Heart right ventricle (tissue), 16 donors: ENCODE measurements around the gene PCDHGC3. TPM values are rescaled to one million over a fixed set of nuclear protein-coding genes. Genes with fewer than 3 reads are reported as not detected.

Experiments
- ATAC-seq, 8 donors: fragments of 200-7000 bp; cut with Tn5 transposase; one replicate each; pipeline ENCODE4 v1.9.1; 2020; ENCODE audit warnings: mild to moderate bottlenecking in 8 of 8, moderate library complexity in 8 of 8, moderate number of reproducible peaks in 1 of 8
- DNase-seq, 2 donors: peaks; one replicate each; pipeline ENCODE4 v3.0.0-alpha.2; 2020
- H3K27ac ChIP-seq, 10 donors: fragments of 200-600 bp; sonication (generic) in 2 of 10; one replicate each; pipeline versions ENCODE4 v1.5.0 to v1.8.0; 2020 to 2022; ENCODE audit warnings: mild to moderate bottlenecking in 3 of 10
- H3K27me3 ChIP-seq, 7 donors: fragments of 200-600 bp; one replicate each; pipeline ENCODE4 v1.8.0; 2021 to 2022; ENCODE audit warnings: mild to moderate bottlenecking in 2 of 7
- H3K36me3 ChIP-seq, 9 donors: fragments of 200-600 bp; sonication (generic) in 1 of 9; one replicate each; pipeline versions ENCODE4 v1.5.0 to v1.8.0; 2020 to 2022; ENCODE audit warnings: mild to moderate bottlenecking in 2 of 9
- H3K4me1 ChIP-seq, 9 donors: fragments of 200-600 bp; sonication (generic) in 1 of 9; one replicate each; pipeline versions ENCODE4 v1.5.0 to v1.8.0; 2020 to 2022; ENCODE audit warnings: mild to moderate bottlenecking in 4 of 9
- H3K4me3 ChIP-seq, 10 donors: fragments of 200-600 bp; sonication (generic) in 2 of 10; one replicate each; pipeline versions ENCODE4 v1.5.0 to v1.8.0; 2020 to 2022; ENCODE audit warnings: mild to moderate bottlenecking in 7 of 10, moderate library complexity in 2 of 10
- H3K9me3 ChIP-seq, 11 donors: fragments of 200-600 bp in 10 of 11; sonication (generic) in 2 of 11; one replicate each; pipeline versions ENCODE4 v1.5.0 to v1.8.0; 2013 to 2022; ENCODE audit warnings: mild to moderate bottlenecking in 2 of 11, control low read depth in 1 of 11, moderate library complexity in 1 of 11
- WGBS, 2 donors: extraction: QIAGEN DNeasy Blood & Tissue Kit; methylation state at CpG; one replicate each; pipeline ENCODE4 v1.1.7; 2013; ENCODE audit warnings: inconsistent platforms in 1 of 2; 5-methylcytosine and 5-hydroxymethylcytosine counted together
- intact Hi-C, 10 donors: fragments of 100-400 bp; cut with DNase I; formaldehyde crosslinking; loops; one replicate each; pipeline versions ENCODE4 v1.11.1 to v1.14.2; 2022
- polyA plus RNA-seq, 2 donors: library from polyadenylated mRNA; stranded (reverse); fragments of 200-250 nt; gene quantifications; one replicate each; pipeline ENCODE4 v1.2.3, GENCODE V29; 2013
- total RNA-seq, 10 donors: library from RNA; stranded (reverse); fragmentation: NEBNext Ultra II Directional in 3 of 10; extraction: Animal tissue kit (Norgen Biotek cat#: 25700) in 3 of 10; gene quantifications; one replicate each; pipeline versions ENCODE4 v1.2.1 to v1.2.4, GENCODE V29; 2021 to 2023
- TF ChIP-seq, protein P1 (sequence below), 9 donors: fragments of 200-600 bp; sonication (generic) in 2 of 9; IDR thresholded peaks; one replicate each; pipeline versions ENCODE4 v1.5.0 to v1.8.0; 2021 to 2022; ENCODE audit warnings: antibody characterized with exemption in 9 of 9, mild to moderate bottlenecking in 5 of 9, moderate library complexity in 1 of 9
- donor health status: Arrhythmogenic right ventricular cardiomyopathy.
- donor health status: ischemic (EF 13 %, LVEDD 7.1; RV severe dilation, severe dysfunction).
- donor health status: healthy with polysubstance abuse.
- donor health status: DM: no; HTN: yes; CAD: no.
- donor health status: DM: no; HTN: no; CAD: no.
- donor health status: ischemic (EF 25% LVEDD 6.9; RV normal size, moderate dysfunction).
- donor health status: ischemic (EF 25% LVEDD 5.7; RV mildly dilated, moderate dysfunction).
- donor health status: healthy.
- donor health status: DM: yes; HTN: yes; CAD: no.
- donor health status: Ischemic cardiomyopathy.
- donor health status: ischemic (EF 35%, LVEDD 5.7; RV mildly dilated, moderate dysfunction).
- donor health status: nonischemic (EF 11% LVEDD 7.7; RV severe dilation, severe dysfunction).
- donor health status: DM: yes; HTN: yes; CAD: no.
- donor health status: PGD.
- donor health status: ischemic (EF 29% LVEDD 5.4; RV normal size, mild dysfunction).
- donor health status: nonischemic (EF 23%, LVEDD 6.1; RV moderate dilation, normal function).

PCDHGC3 gene
- total and polyA plus RNA-seq, 12 donors: 12.8 to 48.6 (median 16.0) TPM

DNA sequence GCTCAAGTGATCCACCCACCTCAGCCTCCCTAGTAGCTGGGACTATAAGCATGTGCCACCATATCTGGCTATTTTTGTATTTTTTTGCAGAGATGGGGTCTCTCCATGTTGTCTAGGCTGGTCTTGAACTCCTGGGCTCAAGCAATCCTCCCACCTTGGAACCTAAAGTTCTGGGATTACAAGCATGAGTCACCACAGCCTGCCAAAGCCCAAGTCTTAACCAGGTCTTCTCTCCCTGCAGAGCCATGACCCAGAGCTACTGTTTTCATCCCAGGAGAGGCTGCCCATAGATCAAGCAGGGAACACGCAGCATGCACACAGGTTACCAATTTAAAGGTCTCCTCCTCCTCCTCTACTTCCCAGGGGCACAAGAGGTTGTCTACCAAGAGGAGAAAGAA lies 42.9 kb downstream of the PCDHGC3 start:
- TF ChIP-seq, protein P1, sequence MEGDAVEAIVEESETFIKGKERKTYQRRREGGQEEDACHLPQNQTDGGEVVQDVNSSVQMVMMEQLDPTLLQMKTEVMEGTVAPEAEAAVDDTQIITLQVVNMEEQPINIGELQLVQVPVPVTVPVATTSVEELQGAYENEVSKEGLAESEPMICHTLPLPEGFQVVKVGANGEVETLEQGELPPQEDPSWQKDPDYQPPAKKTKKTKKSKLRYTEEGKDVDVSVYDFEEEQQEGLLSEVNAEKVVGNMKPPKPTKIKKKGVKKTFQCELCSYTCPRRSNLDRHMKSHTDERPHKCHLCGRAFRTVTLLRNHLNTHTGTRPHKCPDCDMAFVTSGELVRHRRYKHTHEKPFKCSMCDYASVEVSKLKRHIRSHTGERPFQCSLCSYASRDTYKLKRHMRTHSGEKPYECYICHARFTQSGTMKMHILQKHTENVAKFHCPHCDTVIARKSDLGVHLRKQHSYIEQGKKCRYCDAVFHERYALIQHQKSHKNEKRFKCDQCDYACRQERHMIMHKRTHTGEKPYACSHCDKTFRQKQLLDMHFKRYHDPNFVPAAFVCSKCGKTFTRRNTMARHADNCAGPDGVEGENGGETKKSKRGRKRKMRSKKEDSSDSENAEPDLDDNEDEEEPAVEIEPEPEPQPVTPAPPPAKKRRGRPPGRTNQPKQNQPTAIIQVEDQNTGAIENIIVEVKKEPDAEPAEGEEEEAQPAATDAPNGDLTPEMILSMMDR (IDR thresholded peaks at IDR 0.05): no peak
- H3K9me3 ChIP-seq: no peaks in the 10 kb centered on the region
- intact Hi-C loops: no loop called here
- H3K36me3 ChIP-seq: peaks cover 0 to 75% (median 9%) of the 10 kb centered on the region in 9 donors
- DNase-seq: no peak
- H3K27ac ChIP-seq: peak overlapping the region in 4 of 10 donors; percentile 33 to 95 (median 88)
- WGBS, 2 donors: 100% methylated on average over 1 of the region's 1 CpG
- peaks cover 23 to 88% (median 72%) of the 10 kb centered on the region in 9 donors for H3K4me1 ChIP-seq
- no peak for ATAC-seq
- no peak overlapping the region for H3K4me3 ChIP-seq
- no peaks in the 10 kb centered on the region for H3K27me3 ChIP-seq

DNA sequence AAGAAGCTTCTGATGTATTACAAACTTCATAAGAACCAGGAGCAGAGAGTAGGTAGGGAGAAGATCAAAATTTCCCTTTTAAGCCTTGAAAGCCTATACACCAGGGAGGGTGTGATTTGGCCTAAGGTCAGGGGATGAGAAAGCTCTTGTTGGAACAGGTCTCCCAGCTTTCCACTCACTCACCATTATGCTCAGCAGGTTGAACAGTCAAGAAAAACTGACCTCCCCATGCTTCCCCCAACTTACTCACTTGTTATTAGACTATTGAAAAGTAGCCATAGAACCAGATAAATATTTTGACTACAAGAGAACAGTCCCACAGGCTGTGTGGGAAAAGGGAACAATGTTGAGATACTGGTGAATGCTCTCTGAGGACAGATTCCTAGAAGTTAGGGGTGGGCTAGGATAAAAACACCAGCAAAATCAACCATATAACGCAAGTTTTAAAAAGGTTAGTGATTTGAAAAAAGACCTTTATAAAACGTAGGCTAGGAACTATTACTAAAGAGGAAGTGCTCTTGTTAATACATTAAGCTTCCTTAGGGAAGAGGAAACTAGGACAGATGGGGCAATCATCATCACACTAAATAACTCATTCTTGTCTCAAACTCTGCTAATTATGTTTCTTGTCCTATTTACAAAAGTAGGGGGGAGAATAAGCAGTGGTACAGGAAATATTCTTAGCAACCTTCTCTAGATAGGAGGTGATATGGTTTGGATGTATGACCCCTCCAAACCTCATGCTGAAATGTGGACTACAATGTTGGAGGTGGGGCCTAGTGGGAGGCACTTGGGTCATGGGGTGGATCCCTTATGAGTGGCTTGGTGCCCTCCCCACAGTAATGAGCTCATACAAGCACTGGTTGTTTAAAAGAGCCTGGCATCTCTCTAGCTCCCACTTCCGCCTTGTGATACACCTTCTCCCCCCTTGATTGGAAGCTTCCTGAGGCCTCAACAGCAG lies 44.1 kb downstream of the PCDHGC3 start:
- WGBS, 2 donors: 62 to 77% methylated on average over 3 of the region's 3 CpGs
- Histone ChIP-seq H3K27me3 (no peaks in the 10 kb centered on the region), H3K9me3 (no peaks in the 10 kb centered on the region), H3K27ac (peak overlapping the region; percentile 37 to 94 (median 86)), H3K4me1 (peaks cover 12 to 87% (median 71%) of the 10 kb centered on the region in 9 donors), H3K36me3 (peaks cover 0 to 82% (median 9%) of the 10 kb centered on the region in 9 donors), H3K4me3 (no peak overlapping the region)
- TF ChIP-seq, protein P1 (IDR thresholded peaks at IDR 0.05): no peak
- ATAC-seq (peak in 1 of 8 donors; percentile 3), DNase-seq (no peak)
- intact Hi-C loops: loop anchor here (5.0 to 10.0 kb wide), 9 partner anchors 37 to 105 kb away; partner anchors contain the start of genes PCDHGA12 (in 3 of the 10), PCDHGB7 (in 3 of the 10), PCDHGC3 (in 3 of the 10) and PCDHGA11 (in 2 of the 10)

DNA sequence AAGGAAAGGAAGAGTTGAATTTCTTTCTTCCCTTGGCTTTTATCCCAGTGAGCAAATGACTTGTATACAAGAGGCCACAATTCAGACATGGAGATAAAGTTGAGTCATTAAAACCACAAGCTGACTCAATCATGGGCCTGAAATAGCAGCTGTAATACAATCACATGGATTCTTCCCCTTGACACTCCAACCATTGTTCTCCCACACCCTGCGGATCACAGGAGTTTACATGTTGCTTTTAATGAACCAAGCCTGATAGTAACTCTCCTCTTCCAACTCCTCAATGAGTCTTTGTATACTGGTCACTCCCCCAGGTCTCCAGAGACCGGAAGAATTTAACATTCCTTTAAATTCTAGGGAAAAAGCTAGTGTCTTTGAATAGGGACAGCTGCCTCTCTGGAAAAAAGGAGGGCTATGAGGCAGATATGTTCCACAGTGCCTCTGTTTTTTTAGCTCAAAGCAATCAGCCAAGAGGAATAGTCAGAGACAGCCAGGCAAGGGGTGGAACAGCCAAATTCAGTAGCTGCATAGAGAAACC lies 45.5 kb downstream of the PCDHGC3 start:
- H3K27me3 ChIP-seq: no peaks in the 10 kb centered on the region
- peaks cover 0 to 82% (median 12%) of the 10 kb centered on the region in 9 donors for H3K36me3 ChIP-seq
- whole genome bisulfite sequencing, 2 donors: 13 to 21% methylated on average over 2 of the region's 2 CpGs
- TF ChIP-seq, protein P1 (IDR thresholded peaks at IDR 0.05): no peak
- peak; percentile 65 to 87 (median 86) for ATAC-seq
- peaks cover 12 to 85% (median 67%) of the 10 kb centered on the region in 9 donors for H3K4me1 ChIP-seq
- intact Hi-C loops: loop anchor here (5.0 to 10.0 kb wide), 9 partner anchors 36 to 107 kb away; partner anchors contain the start of genes PCDHGA12 (in 3 of the 10), PCDHGB7 (in 3 of the 10), PCDHGC3 (in 3 of the 10) and PCDHGA11 (in 2 of the 10)
- H3K27ac ChIP-seq: peak overlapping the region; percentile 37 to 94 (median 86)
- no peak overlapping the region for H3K4me3 ChIP-seq
- DNase-seq: peak in 1 of 2 donors; percentile 80
- no peaks in the 10 kb centered on the region for H3K9me3 ChIP-seq

DNA sequence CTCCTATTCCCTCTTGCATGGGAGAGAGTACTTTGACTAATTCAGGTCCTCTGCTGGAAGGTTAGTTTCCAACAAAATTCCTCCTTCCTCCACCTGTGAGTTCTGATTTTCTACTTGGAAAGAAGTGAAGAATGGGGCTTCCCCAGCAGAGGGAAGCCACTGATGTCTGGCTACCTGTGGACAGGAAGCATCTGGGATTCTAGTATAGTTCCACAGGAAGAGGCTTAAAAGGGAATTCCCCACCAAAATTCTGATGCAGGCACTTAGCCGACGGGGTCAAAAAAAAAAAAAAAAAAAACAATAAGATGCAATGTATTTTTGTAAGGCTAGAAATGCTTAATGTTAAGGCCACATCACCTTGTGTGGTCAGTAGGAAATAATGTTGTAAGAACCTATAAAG lies 46.5 kb downstream of the PCDHGC3 start:
- intact Hi-C loops: loop anchor here (5.0 to 10.0 kb wide), 9 partner anchors 35 to 108 kb away; partner anchors contain the start of genes PCDHGA12 (in 3 of the 10), PCDHGB7 (in 3 of the 10), PCDHGC3 (in 3 of the 10) and PCDHGA11 (in 2 of the 10)
- Histone ChIP-seq H3K27ac (peak overlapping the region in 9 of 10 donors; percentile 68 to 94 (median 87)), H3K9me3 (no peaks in the 10 kb centered on the region), H3K27me3 (no peaks in the 10 kb centered on the region), H3K4me1 (peaks cover 12 to 75% (median 62%) of the 10 kb centered on the region in 9 donors), H3K4me3 (no peak overlapping the region), H3K36me3 (peaks cover 0 to 82% (median 20%) of the 10 kb centered on the region in 9 donors)
- DNase-seq: no peak
- 44 to 45% methylated on average over 2 of the region's 2 CpGs for WGBS, 2 donors
- TF ChIP-seq, protein P1 (IDR thresholded peaks at IDR 0.05): no peak
- no peak for ATAC-seq
